A549 (cell line): ENCODE data around the gene RHOBTB1. TPM values are rescaled to one million over a fixed set of nuclear protein-coding genes. Genes with fewer than 3 reads are reported as not detected.
A peak's percentile ranks its signal among the peaks of the same experiment; 100 is the strongest.

Experiments
- ATAC-seq, 2 experiments: fragments of 200-7000 bp in 1 of 2; fragments of >200 bp in 1 of 2; cut with Nextera tagmentation in 1 of 2; cut with Tn5 transposase in 1 of 2; 3 replicates each; pipeline versions ENCODE4 v1.8.0 to v1.9.1; 2018 to 2020; ENCODE audit warnings: mild to moderate bottlenecking in 1 of 2, moderate library complexity in 1 of 2
- CTCF ChIA-PET: fragments of 300-600 bp; sonication (Branson Sonifier 250); formaldehyde crosslinking; extraction: SDS; loops from one replicate; lab custom pipeline; 2021; ENCODE audit warnings: antibody characterized with exemption, inconsistent platforms; lab: Yijun Ruan, JAX
- POLR2A ChIA-PET: fragments of 350-600 bp; formaldehyde crosslinking; extraction: SDS; loops from one replicate; lab custom pipeline; 2021; ENCODE audit warnings: antibody characterized with exemption, inconsistent platforms; lab: Yijun Ruan, JAX
- DNase-seq, 2 experiments: peaks; one replicate each; pipeline versions ENCODE4 v3.0.0 to v3.0.0-alpha.2; 2011 to 2016; ENCODE audit warnings: low read depth in 1 of 2, low spot score in 1 of 2
- FAIRE-seq: peaks from 2 replicates; lab custom pipeline; 2011; peaks lifted over from hg19 to GRCh38; lab: Jason Lieb, UNC
- H3K27ac ChIP-seq, 2 experiments: fragments of >200 bp; sonication (Bioruptor Twin); formaldehyde crosslinking; 3 replicates each; pipeline ENCODE4 v1.5.1; 2016 to 2017
- H3K4me1 ChIP-seq: fragments of >200 bp; sonication (Bioruptor Twin); formaldehyde crosslinking; 3 replicates; pipeline ENCODE4 v1.6.1; 2016
- H3K4me2 ChIP-seq: fragments of >200 bp; sonication (Bioruptor Twin); formaldehyde crosslinking; 3 replicates; pipeline ENCODE4 v1.6.1; 2016
- H3K4me3 ChIP-seq: fragments of >200 bp; sonication (Bioruptor Twin); formaldehyde crosslinking; 3 replicates; pipeline ENCODE4 v1.5.1; 2016
- H3K9me3 ChIP-seq: fragments of >200 bp; sonication (Bioruptor Twin); formaldehyde crosslinking; 3 replicates; pipeline ENCODE4 v1.6.1; 2016
- CBX8 ChIP-seq: fragments of 200-600 bp; sonication (generic); IDR thresholded peaks from 2 replicates; pipeline ENCODE4 v1.6.1; 2016
- CEBPB ChIP-seq, 2 experiments: fragments of >200 bp in 1 of 2; sonication (Bioruptor Twin) in 1 of 2; formaldehyde crosslinking in 1 of 2; IDR thresholded peaks; 2 replicates each; pipeline ENCODE4 v1.6.1; 2012 to 2016
- CHD2 ChIP-seq: fragments of 150-350 bp; IDR thresholded peaks from 2 replicates; pipeline ENCODE4 v1.6.1; 2014; ENCODE audit warnings: low read length; ENCODE audit not compliant: partially characterized antibody
- FOSL2 ChIP-seq, 2 experiments: fragments of 450-650 bp in 1 of 2; fragments of >200 bp in 1 of 2; sonication (Bioruptor Twin) in 1 of 2; formaldehyde crosslinking; IDR thresholded peaks; 2 replicates each; pipeline versions ENCODE4 v1.5.0 to v1.6.1; 2016 to 2020; ENCODE audit warnings: mild to moderate bottlenecking in 1 of 2, moderate library complexity in 1 of 2
- FOXS1 ChIP-seq: fragments of 250-450 bp; sonication (Bioruptor Pico); IDR thresholded peaks from 2 replicates; pipeline ENCODE4 v1.5.0; 2020; ENCODE audit warnings: mild to moderate bottlenecking, moderate library complexity
- GATA3 ChIP-seq: IDR thresholded peaks from 2 replicates; pipeline ENCODE4 v1.6.1; 2012; ENCODE audit warnings: borderline replicate concordance
- HEYL ChIP-seq: fragments of 250-450 bp; sonication (Bioruptor Pico); IDR thresholded peaks from 2 replicates; pipeline ENCODE4 v1.8.0; 2021; ENCODE audit warnings: mild to moderate bottlenecking, moderate library complexity
- JUNB ChIP-seq: fragments of >200 bp; sonication (Bioruptor Twin); formaldehyde crosslinking; IDR thresholded peaks from 2 replicates; pipeline ENCODE4 v1.6.1; 2016
- KDM1A ChIP-seq: fragments of 200-600 bp; sonication (generic); IDR thresholded peaks from 2 replicates; pipeline ENCODE4 v1.6.1; 2016; ENCODE audit warnings: low read depth, mild to moderate bottlenecking
- MAFK ChIP-seq: fragments of 450-650 bp; IDR thresholded peaks from 2 replicates; pipeline ENCODE4 v1.6.1; 2014; ENCODE audit not compliant: partially characterized antibody
- MAZ ChIP-seq: fragments of 150-350 bp; IDR thresholded peaks from 2 replicates; pipeline ENCODE4 v1.6.1; 2014; ENCODE audit warnings: antibody characterized with exemption, low read depth, low read length, borderline replicate concordance
- MYC ChIP-seq: IDR thresholded peaks from 2 replicates; pipeline ENCODE4 v1.6.1; 2012; ENCODE audit warnings: mild to moderate bottlenecking, inconsistent platforms, low read length, improper control_type of control experiment, borderline replicate concordance
- NFE2L2 ChIP-seq: fragments of 150-350 bp; conservative IDR thresholded peaks from 2 replicates; pipeline ENCODE4 v1.6.1; 2014; ENCODE audit warnings: low read length
- POLR2A ChIP-seq: IDR thresholded peaks from 2 replicates; pipeline ENCODE4 v1.6.1; 2012; ENCODE audit warnings: mild to moderate bottlenecking, low read length
- POLR2AphosphoS2 ChIP-seq: conservative IDR thresholded peaks from 2 replicates; pipeline ENCODE4 v1.6.1; 2012; ENCODE audit warnings: low read length, improper control_type of control experiment, inconsistent platforms
- RAD21 ChIP-seq, 2 experiments: fragments of >200 bp in 1 of 2; sonication (Bioruptor Twin) in 1 of 2; formaldehyde crosslinking in 1 of 2; IDR thresholded peaks in 1 of 2; conservative IDR thresholded peaks in 1 of 2; 2 replicates in 1 of 2; 3 replicates in 1 of 2; pipeline ENCODE4 v1.6.1; 2012 to 2018; ENCODE audit warnings: inconsistent platforms in 1 of 2
- TP53 ChIP-seq: fragments of 250-450 bp; sonication (Bioruptor Pico); IDR thresholded peaks from 2 replicates; pipeline ENCODE4 v1.5.0; 2021; ENCODE audit warnings: mild to moderate bottlenecking, moderate library complexity
- WGBS: methylation state at CpG from one replicate; pipeline ENCODE4 v1.1.6; 2017; ENCODE audit errors: missing lambda C conversion rate; 5-methylcytosine and 5-hydroxymethylcytosine counted together
- polyA plus RNA-seq, 4 experiments: library from polyadenylated mRNA; depleted of rRNA in 3 of 4; stranded (reverse); fragments of >200 nt; fragmentation: RNase III in 1 of 4; extraction: RNeasy Plus Mini Kit Qiagen cat#74134 plus additional on column Dnase treatment in 1 of 4; gene quantifications; 2 replicates in 3 of 4; 3 replicates in 1 of 4; pipeline ENCODE4 v1.2.3, GENCODE V29; 2011 to 2017
- TF ChIP-seq, protein P1 (sequence below): fragments of 250-450 bp; sonication (Bioruptor Pico); IDR thresholded peaks from 2 replicates; pipeline ENCODE4 v1.5.0; 2020; ENCODE audit warnings: low read depth, mild to moderate bottlenecking, moderate library complexity
- TF ChIP-seq, protein P2 (sequence below): IDR thresholded peaks from 2 replicates; pipeline ENCODE4 v1.6.1; 2012; ENCODE audit warnings: low read depth, borderline replicate concordance
- TF ChIP-seq, protein P3 (sequence below): fragments of >200 bp; sonication (Bioruptor Twin); formaldehyde crosslinking; IDR thresholded peaks from 3 replicates; pipeline ENCODE4 v1.5.1; 2016
- TF ChIP-seq, protein P4 (sequence below): fragments of 450-650 bp; IDR thresholded peaks from 2 replicates; pipeline ENCODE4 v1.6.1; 2014; ENCODE audit warnings: antibody characterized with exemption
- TF ChIP-seq, protein P5 (sequence below): fragments of 200-600 bp; sonication (generic); IDR thresholded peaks from 2 replicates; pipeline ENCODE4 v1.6.1; 2016; ENCODE audit warnings: antibody characterized with exemption, mild to moderate bottlenecking, moderate library complexity

RHOBTB1 gene
- polyA plus RNA-seq, 2 of the 4 experiments (the other 2 are of a cell fraction): 6.6 to 24.7 TPM

DNA sequence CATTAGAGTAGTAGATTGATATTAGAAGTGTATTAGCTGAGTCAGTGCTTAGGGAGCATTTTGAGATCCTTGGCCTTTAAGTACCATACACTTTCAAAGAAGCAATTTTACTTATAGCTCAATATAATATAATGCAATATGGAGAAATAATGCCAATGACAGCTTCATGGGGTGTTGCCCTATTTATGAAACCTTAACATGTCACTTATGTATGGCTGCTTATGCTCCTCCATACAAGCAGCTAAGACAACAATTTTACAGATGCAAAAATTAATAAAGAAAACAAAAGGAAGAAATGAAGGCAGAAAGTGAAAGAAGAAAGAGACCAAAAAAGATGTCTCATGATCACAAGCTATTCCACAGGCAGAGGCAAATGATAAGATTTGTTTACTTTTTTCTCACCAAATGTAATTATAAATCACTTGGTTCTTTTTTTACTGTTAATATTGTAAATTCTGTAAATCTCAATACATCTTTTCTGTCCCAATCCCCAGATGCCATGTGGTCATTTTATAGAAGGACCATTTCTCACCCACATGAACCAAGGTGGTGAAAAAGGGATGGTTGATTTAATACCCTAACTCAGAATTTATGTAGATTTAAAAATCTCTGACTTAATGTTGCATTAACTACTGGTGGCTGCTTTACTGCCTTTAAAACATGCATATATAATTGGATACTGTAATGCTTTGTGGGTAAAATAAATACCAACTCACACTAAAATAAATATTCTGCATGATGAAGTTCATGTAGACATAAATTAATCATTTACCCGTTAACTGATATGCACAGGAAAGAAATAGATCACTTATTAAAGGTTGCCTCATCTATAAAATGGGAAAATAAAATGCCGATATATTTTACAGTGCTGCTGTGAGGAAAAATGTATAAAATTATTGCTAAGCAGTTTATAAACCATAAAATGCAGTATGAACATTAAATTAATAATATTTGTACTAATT is 33.5 kb upstream of the RHOBTB1 start (continued):
- TF ChIP-seq RAD21 (conservative IDR thresholded peaks at IDR 0.05 in 1 of 2, IDR thresholded peaks at IDR 0.05 in 1 of 2) (no peak), TP53 (no peak), CEBPB (IDR thresholded peaks at IDR 0.05) (peak; percentile 70 to 78; a peak in 3 of 4 replicates)
- TF ChIP-seq, protein P1, sequence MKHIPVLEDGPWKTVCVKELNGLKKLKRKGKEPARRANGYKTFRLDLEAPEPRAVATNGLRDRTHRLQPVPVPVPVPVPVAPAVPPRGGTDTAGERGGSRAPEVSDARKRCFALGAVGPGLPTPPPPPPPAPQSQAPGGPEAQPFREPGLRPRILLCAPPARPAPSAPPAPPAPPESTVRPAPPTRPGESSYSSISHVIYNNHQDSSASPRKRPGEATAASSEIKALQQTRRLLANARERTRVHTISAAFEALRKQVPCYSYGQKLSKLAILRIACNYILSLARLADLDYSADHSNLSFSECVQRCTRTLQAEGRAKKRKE: no peak

DNA sequence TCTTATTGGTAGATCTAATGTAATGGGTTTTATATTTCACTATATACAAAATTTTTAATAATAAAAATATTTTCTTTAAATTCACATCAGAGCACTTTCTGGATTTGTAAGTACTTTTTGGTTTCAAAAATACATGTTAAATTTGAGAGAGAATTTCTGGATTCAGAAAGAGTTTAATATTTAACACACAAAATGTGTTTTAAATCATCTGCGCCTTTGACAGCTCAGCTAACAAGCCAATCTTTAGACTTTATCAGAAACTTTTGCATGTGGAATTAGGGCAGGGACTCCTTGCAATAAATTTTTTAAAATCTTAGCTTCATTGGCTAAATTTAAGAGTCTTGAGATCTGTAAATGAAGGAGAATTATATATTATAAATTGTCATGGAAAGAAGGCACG is 32.7 kb upstream of the RHOBTB1 start:
- ATAC-seq (no peak), DNase-seq (no peak), FAIRE-seq (no peak)
- Histone ChIP-seq H3K27ac (peak overlapping the region; percentile 69 to 85; a peak in 5 of 6 replicates), H3K9me3 (no peaks in the 10 kb centered on the region), H3K4me3 (no peak overlapping the region), H3K4me2 (peak overlapping the region; percentile 78), H3K4me1 (peaks cover 69% of the 10 kb centered on the region)
- CTCF ChIA-PET: interaction anchor here (1.1 to 1.3 kb wide), 2 partner anchors 12 to 160 kb away, joined by 3 to 5 read pairs; no protein-coding TSS in a partner anchor
- TF ChIP-seq, protein P2, sequence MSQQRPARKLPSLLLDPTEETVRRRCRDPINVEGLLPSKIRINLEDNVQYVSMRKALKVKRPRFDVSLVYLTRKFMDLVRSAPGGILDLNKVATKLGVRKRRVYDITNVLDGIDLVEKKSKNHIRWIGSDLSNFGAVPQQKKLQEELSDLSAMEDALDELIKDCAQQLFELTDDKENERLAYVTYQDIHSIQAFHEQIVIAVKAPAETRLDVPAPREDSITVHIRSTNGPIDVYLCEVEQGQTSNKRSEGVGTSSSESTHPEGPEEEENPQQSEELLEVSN: no peak
- no peak for TF ChIP-seq MAZ
- no peak for TF ChIP-seq HEYL (CRISPR knock-in tag)
- no peak for TF ChIP-seq FOSL2 (IDR thresholded peaks at IDR 0.05)
- TF ChIP-seq FOSL2 (CRISPR knock-in tag; IDR thresholded peaks at IDR 0.05): no peak
- TF ChIP-seq, protein P3, sequence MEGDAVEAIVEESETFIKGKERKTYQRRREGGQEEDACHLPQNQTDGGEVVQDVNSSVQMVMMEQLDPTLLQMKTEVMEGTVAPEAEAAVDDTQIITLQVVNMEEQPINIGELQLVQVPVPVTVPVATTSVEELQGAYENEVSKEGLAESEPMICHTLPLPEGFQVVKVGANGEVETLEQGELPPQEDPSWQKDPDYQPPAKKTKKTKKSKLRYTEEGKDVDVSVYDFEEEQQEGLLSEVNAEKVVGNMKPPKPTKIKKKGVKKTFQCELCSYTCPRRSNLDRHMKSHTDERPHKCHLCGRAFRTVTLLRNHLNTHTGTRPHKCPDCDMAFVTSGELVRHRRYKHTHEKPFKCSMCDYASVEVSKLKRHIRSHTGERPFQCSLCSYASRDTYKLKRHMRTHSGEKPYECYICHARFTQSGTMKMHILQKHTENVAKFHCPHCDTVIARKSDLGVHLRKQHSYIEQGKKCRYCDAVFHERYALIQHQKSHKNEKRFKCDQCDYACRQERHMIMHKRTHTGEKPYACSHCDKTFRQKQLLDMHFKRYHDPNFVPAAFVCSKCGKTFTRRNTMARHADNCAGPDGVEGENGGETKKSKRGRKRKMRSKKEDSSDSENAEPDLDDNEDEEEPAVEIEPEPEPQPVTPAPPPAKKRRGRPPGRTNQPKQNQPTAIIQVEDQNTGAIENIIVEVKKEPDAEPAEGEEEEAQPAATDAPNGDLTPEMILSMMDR: no peak
- no peak for TF ChIP-seq POLR2AphosphoS2
- TF ChIP-seq, protein P4, sequence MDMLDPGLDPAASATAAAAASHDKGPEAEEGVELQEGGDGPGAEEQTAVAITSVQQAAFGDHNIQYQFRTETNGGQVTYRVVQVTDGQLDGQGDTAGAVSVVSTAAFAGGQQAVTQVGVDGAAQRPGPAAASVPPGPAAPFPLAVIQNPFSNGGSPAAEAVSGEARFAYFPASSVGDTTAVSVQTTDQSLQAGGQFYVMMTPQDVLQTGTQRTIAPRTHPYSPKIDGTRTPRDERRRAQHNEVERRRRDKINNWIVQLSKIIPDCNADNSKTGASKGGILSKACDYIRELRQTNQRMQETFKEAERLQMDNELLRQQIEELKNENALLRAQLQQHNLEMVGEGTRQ: no peak
- TF ChIP-seq CBX8: no peak
- no peak for TF ChIP-seq KDM1A
- no peak for TF ChIP-seq MYC
- TF ChIP-seq, protein P5, sequence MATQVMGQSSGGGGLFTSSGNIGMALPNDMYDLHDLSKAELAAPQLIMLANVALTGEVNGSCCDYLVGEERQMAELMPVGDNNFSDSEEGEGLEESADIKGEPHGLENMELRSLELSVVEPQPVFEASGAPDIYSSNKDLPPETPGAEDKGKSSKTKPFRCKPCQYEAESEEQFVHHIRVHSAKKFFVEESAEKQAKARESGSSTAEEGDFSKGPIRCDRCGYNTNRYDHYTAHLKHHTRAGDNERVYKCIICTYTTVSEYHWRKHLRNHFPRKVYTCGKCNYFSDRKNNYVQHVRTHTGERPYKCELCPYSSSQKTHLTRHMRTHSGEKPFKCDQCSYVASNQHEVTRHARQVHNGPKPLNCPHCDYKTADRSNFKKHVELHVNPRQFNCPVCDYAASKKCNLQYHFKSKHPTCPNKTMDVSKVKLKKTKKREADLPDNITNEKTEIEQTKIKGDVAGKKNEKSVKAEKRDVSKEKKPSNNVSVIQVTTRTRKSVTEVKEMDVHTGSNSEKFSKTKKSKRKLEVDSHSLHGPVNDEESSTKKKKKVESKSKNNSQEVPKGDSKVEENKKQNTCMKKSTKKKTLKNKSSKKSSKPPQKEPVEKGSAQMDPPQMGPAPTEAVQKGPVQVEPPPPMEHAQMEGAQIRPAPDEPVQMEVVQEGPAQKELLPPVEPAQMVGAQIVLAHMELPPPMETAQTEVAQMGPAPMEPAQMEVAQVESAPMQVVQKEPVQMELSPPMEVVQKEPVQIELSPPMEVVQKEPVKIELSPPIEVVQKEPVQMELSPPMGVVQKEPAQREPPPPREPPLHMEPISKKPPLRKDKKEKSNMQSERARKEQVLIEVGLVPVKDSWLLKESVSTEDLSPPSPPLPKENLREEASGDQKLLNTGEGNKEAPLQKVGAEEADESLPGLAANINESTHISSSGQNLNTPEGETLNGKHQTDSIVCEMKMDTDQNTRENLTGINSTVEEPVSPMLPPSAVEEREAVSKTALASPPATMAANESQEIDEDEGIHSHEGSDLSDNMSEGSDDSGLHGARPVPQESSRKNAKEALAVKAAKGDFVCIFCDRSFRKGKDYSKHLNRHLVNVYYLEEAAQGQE: no peak
- no peak for TF ChIP-seq JUNB
- no peak for TF ChIP-seq FOXS1 (CRISPR knock-in tag)
- no peak for TF ChIP-seq GATA3
- TF ChIP-seq MAFK: no peak
- TF ChIP-seq NFE2L2: no peak
- no peak for TF ChIP-seq CHD2
- TF ChIP-seq POLR2A: no peak
- TF ChIP-seq, protein P1: no peak
- 34% methylated on average over 2 of the region's 2 CpGs for WGBS
- POLR2A ChIA-PET: no interaction called here
